GM19025 (cell line): Measurements from ENCODE around the gene NUTM2G.
A peak's percentile ranks its signal among the peaks of the same experiment; 100 is the strongest.
"Not testable (repeated sequence)": the region's sequence is repeated elsewhere in the genome, so short reads cannot be mapped to it uniquely, and the experiment has no call there.

Source experiments
- ATAC-seq: cut with Tn5 transposase; IDR thresholded peaks from one replicate; pipeline ENCODE4 v1.9.1; 2021; ENCODE audit warnings: mild to moderate bottlenecking, low read depth, moderate library complexity; ENCODE audit not compliant: unreplicated experiment

Gene NUTM2G

DNA sequence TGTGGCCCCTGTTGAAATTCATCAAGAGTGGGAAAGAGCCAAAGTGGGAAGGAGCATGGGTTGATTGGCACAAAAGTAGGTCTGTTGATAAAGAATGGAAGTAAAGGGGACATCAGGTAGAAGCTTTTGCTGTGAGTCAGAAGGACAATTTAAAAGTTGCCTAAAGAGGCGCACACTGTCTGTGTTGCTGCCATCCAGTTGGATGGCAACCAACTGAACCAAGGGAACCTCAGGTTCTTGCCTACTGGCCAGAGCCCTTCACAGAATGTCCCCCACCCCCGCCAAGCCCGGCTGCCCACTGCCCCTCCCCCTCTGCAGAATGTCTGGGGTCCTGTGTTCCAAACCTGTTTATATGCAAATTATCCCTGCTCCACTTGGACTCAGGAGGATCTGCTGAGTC lies at the start of gene NUTM2G:
NUTM2G (plus strand) TSS at position 301 of the 400 bp plus-strand sequence. CDS start 182 bp downstream, outside the sequence.
- ATAC-seq, result not testable (repeated sequence)

DNA sequence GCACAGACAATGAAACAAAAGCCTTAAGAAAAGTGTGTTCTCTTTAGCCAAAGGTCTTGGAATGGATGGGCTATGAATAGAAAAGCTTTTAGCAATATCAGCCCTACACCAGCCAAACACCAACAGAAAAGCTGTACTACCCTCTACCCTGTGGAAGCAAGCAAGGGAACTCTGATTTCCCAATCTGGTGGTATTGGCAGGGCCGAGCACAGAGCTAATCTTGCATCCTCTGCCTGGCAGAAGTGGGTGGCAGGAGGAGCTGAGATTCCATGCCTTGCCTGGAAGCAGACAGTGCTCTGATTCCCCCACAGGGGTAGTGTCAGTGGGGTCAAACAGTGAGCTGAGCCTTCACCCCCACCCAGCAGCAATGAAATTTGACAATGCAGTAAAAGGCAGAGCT lies 44.7 kb upstream of the NUTM2G start:
- no peak for ATAC-seq

DNA sequence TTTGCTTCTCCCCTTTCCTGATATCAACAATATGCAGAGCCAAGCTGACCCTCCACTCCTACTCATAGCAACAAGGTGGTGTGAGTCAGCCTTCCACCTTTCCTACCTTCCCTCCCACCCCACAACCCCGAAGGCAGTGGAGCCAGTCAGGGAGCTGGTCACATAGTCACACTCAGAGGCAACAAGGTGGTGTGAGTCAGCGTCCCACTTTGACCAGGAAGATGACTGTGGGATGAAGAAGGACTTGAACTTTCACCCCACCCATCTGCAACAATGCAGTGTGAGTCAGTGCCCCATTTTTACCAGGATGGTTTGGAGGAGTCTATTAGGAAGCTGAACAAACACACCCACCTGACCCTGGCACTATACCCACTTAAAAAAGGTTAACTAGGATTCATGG lies 44.2 kb upstream of the NUTM2G start:
- no peak for ATAC-seq

DNA sequence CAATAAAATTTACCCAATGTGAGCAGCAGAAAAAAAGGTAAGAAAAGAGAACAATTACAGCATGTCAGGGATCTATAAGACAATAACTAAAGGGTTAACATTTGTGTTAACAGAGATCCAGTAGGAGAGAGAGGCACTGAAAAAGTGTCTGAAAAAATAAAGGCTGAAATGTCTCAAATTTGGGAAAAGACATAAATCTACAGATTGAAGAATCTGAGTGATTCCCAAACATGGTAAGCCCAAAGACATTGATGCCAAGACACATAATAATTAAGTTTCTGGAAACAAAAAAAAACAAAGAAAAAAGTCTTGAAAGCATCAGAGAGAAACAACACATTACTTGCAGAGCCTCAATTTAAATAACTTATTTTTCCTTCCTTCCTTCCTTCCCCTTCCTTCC lies 43.2 kb upstream of the NUTM2G start:
- no peak for ATAC-seq

DNA sequence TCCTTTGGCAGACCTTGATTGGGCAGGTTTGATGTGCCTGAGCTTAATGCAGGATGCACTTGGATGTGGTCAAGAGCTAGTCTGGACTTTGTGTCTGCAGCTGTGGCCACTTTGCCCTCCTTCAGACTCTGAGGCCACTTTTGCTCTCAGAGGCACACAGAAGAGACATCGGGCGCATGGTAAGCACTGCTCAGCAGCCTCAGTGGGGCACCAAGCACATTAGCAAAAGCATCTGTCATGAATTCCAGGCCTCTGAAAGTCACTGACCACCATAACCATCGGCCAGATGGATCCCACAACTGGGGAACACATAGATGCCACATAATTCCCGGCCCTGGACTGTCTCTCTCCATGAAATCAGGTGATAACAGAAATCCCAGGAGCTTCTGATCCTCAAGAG lies 40.1 kb upstream of the NUTM2G start:
- ATAC-seq, result no peak

- no peak for ATAC-seq
These were observed 36.5 kb upstream of the NUTM2G start for GRCh38 chr9:96892131-96892530.

GRCh38 chr9:96900010-96900409 lies 28.6 kb upstream of the NUTM2G start:
- ATAC-seq, result not testable (repeated sequence)

GRCh38 chr9:96904947-96905722 lies 23.5 kb upstream of the NUTM2G start:
- ATAC-seq, result not testable (repeated sequence)

DNA sequence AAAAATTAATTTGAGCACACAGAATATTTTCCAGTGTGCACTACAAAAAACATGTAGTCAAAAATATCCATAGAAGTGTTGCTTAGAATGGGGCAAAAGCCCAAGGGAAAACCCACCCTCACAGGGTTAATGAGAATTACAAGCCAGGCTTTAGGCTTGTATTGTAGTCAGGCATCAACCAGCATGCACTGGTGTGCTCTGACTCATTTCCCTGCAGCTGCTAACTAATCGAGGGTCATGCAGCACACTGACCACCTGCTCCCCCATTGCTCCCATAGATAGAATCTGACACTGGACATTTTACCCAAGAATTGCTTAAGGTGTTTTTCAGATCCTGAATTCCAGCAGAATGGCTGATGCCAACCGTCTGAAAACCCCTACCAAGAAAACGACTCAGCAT lies 20.2 kb upstream of the NUTM2G start:
- ATAC-seq, result not testable (repeated sequence)

- ATAC-seq, result not testable (repeated sequence)
These were observed 13.1 kb upstream of the NUTM2G start for GRCh38 chr9:96915539-96915938.

DNA sequence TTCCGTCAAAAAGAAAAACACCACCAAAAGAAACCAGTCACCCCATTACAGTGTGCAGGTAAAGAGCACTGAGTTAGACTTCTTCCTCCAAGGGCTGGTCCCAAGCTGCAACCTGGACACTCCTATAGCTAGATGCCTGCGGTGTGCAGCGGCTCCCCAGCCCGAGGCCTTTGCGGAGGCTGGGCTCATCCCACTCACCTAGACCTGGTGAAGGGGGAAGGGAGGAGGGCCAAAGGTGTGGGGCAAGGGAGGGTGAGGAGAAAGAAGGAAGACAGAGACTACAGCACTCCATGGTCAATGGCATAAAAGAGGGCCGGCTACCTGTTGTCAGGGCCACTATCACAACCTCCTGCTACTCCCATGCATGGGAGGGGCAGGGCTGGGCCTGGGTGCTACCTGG lies 12.1 kb upstream of the NUTM2G start:
- not testable (repeated sequence) for ATAC-seq

GRCh38 chr9:96918550-96918949 lies 10.1 kb upstream of the NUTM2G start:
- ATAC-seq, result not testable (repeated sequence)

- ATAC-seq, result not testable (repeated sequence)
These were observed 7.8 kb upstream of the NUTM2G start for GRCh38 chr9:96920803-96921202.

DNA sequence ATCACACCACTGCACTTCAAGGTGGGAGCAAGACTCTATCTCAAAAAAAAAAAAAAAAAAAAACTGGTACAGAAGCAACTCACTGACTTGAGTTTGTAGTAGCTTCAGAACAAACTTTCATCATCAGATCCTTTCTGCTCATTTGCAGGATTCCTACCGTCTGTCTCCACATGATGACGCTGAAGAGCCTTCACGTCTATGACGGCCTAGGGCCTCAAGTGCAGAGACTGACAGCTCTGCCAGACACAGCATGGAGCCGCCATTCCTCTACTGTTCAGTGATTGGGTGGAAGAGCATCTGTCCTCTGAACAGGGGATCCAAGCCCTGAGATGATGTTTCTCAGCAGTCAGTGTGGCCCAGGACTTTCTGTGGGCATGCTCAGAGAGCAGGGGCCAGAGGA lies 3.1 kb upstream of the NUTM2G start:
- not testable (repeated sequence) for ATAC-seq

DNA sequence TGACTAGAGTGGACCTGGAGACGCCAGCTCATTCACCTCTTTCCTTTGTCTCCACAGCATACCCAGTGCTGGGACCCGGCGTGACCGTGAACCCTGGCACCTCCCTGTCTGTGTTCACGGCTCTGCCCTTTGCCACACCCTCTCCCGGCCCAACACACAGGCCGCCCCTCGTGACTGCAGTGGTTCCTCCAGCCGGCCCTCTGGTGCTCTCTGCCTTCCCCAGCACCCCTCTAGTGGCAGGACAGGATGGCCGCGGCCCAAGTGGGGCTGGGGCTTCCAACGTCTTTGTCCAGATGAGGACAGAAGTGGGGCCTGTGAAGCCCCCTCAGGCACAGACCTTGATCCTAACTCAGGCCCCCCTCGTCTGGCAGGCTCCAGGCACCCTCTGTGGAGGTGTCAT lies 3.0 kb downstream of the NUTM2G start:
- not testable (repeated sequence) for ATAC-seq

DNA sequence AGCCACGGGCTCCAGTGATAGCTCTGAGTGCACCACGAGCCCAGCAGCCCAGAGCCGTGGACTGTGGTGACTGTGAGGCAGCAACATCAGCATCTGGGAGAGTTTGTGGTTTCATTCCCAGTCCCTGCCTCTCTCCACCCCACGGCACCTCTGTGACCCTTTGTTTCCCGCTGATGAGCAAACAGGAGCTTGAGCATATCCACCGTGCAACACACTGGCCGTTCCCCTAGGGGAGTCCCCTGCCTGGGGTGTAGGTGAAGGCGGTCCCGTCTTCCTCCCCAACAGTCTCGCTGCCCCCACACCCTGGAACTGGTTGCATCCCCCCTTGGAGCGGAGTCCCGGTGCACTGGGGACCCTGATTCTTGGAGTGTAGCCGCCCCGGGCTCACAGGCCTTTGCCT lies 5.5 kb downstream of the NUTM2G start:
- not testable (repeated sequence) for ATAC-seq

- ATAC-seq, result not testable (repeated sequence)
These were observed 6.1 kb downstream of the NUTM2G start for GRCh38 chr9:96934706-96935105.

- not testable (repeated sequence) for ATAC-seq
These were observed 6.8 kb downstream of the NUTM2G start for GRCh38 chr9:96935401-96935800.

DNA sequence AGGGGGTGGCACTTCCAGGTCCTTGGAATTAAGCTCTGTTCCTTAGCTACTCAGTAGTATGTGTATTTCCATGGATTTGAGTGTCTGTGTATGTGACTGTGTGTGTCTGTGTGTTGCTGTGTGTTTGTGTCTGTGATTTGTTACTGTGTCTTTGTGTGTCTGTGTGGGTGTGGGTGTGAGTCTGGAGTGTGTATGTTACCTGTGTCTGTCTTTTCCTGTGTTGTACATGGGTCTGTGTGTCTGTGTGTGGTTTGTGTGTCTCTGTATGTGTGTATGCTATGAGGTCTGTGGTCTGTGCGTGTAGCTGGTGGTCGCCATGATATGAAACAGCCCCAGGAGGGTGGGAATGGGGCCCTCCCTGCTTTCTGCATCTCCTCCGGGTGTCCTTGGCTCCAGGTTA lies 8.8 kb downstream of the NUTM2G start:
- ATAC-seq, result not testable (repeated sequence)

DNA sequence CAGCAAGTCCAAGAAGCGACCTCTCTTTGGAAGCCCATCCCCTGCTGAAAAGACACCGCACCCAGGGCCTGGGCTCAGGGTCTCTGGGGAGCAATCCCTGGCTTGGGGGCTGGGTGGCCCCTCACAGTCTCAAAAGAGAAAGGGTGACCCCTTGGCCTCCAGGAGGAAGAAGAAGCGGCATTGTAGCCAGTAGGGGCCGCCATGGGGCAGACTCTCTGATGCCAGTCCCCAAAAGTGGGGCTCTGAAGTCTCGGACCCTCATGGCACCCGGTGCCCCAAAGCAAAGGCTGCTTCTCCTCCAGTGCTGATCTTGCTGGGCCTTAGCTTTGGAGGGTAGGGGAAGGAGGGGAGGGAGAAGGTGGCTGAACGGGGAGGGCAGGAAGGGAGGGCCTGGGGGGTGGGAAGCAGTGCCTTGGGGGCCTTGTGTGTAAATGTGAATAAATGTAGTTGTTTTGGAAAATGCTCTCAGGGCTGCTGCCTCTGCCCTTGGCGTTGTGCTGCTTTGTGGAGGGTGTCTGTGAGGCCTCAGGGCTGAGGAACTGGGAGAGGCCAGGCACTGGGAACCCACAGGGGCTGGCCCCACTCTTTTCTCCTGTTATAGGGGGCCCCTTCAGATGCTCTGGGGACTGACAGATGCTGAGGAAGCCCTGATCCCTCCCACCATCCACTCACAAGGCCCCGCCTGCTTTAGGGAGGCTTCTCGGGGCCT lies 10.5 kb downstream of the NUTM2G start:
- ATAC-seq, result not testable (repeated sequence)

- peak; percentile 51 for ATAC-seq
These were observed 12.3 kb downstream of the NUTM2G start for GRCh38 chr9:96940982-96941381.

DNA sequence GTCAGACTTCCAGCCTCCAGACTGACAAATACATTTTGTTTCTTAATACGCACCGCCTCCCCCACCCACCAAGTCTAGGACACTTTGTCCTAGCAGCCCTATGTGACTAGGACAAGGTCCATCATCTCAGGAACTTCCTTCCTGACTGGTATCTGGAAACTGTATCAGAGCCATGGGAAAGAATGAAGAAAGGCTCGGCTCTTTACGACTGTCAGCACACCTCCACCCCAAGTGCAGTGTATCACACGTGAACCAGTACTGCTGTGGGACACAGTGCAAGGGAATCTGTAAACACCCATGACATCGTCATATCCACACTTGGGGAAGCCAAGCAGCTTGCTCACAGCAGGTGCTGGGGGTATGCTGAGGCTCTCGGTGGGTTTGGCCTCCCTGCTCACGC lies 13.0 kb downstream of the NUTM2G start:
- not testable (repeated sequence) for ATAC-seq
